ENCODE measurements around the gene SP140.
"Not testable (repeated sequence)": the region's sequence is repeated elsewhere in the genome, so short reads cannot be mapped to it uniquely, and the experiment has no call there.

The SP140 gene

GRCh38 chr2:230246206-230246605, 20.7 kb downstream of the SP140 start:
- TF ChIP-seq FOXK2 (IDR thresholded peaks at IDR 0.05) (no peak), LEF1 (IDR thresholded peaks at IDR 0.05; ENCODE audit: borderline replicate concordance) (no peak), NFRKB (IDR thresholded peaks at IDR 0.05) (no peak), BHLHE40 (IDR thresholded peaks at IDR 0.05; ENCODE audit: borderline replicate concordance) (no peak), SP1 (IDR thresholded peaks at IDR 0.05) (no peak), PKNOX1 (IDR thresholded peaks at IDR 0.05) (no peak), SUZ12 (IDR thresholded peaks at IDR 0.05) (no peak), FOXA1 (IDR thresholded peaks at IDR 0.05) (no peak), ZNF384 (IDR thresholded peaks at IDR 0.05) (no peak), ARNT (IDR thresholded peaks at IDR 0.05) (no peak)
- ChIA-PET POLR2A (no interaction called here), CTCF (no interaction called here)
- no peak for DNase-seq (ENCODE audit: extremely low spot score)

GRCh38 chr2:230250231-230250630, 24.7 kb downstream of the SP140 start:
- TF ChIP-seq TARDBP (IDR thresholded peaks at IDR 0.05) (no peak), PKNOX1 (IDR thresholded peaks at IDR 0.05) (no peak), FOXA1 (IDR thresholded peaks at IDR 0.05) (no peak)
- no peak for DNase-seq (ENCODE audit: extremely low spot score)
- CTCF ChIA-PET, result no interaction called here
- POLR2A ChIA-PET, result no interaction called here

DNA sequence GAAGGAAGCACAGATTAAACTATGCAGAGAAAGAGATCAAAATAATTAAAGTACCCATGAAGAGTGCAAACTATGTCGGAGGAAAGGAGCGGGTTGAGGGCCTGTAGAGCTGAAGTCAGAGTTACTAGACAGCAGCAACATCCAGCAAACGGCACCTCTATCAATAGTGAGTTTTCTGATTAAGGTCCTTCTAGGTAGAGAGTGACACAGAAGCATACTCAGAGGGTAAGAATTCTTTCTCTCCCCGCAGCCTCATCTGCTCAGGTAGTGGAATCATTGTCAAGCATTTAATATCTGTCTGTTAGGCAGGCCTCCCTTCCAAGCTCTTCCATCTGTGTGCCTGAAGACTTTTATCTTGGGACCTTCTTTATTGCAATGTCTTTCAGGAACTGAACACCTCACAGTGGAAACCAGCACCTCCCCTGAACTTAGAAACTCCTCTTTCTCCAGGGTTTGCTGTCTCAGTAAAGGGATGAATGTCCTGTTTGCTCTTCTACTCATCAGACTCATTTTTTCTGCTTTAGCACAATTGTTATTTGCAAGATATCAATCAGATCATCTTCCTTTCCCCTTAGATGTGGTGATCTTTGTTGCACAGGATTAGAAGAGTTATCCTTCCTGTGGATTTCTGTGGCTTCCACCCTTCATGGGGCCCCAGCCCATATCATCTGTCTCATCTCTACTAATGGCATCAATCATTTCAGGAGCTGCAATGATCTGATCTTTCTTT, 28.8 kb downstream of the SP140 start:
- no peak for TF ChIP-seq LEF1 (IDR thresholded peaks at IDR 0.05; ENCODE audit: borderline replicate concordance)
- TF ChIP-seq PKNOX1 (IDR thresholded peaks at IDR 0.05), result no peak
- POLR2A ChIA-PET, result no interaction called here
- CTCF ChIA-PET, result interaction anchor here (0.9 kb wide), 1 partner anchor 15 kb away, joined by 3 read pairs; no protein-coding TSS in a partner anchor
- no peak for DNase-seq (ENCODE audit: extremely low spot score)

GRCh38 chr2:230256733-230257332, 31.3 kb downstream of the SP140 start:
- POLR2A ChIA-PET, result no interaction called here
- CTCF ChIA-PET, result no interaction called here
- no peak for DNase-seq (ENCODE audit: extremely low spot score)
- TF ChIP-seq SP1 (IDR thresholded peaks at IDR 0.05) (no peak), SUZ12 (IDR thresholded peaks at IDR 0.05) (no peak), L3MBTL2 (conservative IDR thresholded peaks at IDR 0.05) (no peak), CTBP1 (IDR thresholded peaks at IDR 0.05; ENCODE audit: borderline replicate concordance) (no peak), FOXK2 (IDR thresholded peaks at IDR 0.05) (no peak), ELF4 (IDR thresholded peaks at IDR 0.05) (no peak), BHLHE40 (IDR thresholded peaks at IDR 0.05; ENCODE audit: borderline replicate concordance) (no peak), ARNT (IDR thresholded peaks at IDR 0.05) (no peak), FOXA1 (IDR thresholded peaks at IDR 0.05) (no peak), HDGF (IDR thresholded peaks at IDR 0.05; ENCODE audit: borderline replicate concordance) (no peak), PKNOX1 (IDR thresholded peaks at IDR 0.05) (no peak), TARDBP (IDR thresholded peaks at IDR 0.05) (no peak), NFRKB (IDR thresholded peaks at IDR 0.05) (no peak), LEF1 (IDR thresholded peaks at IDR 0.05; ENCODE audit: borderline replicate concordance) (no peak), ZNF384 (IDR thresholded peaks at IDR 0.05) (no peak), FOXM1 (IDR thresholded peaks at IDR 0.05; ENCODE audit: borderline replicate concordance) (no peak)

GRCh38 chr2:230258483-230258882, 32.9 kb downstream of the SP140 start:
- TF ChIP-seq NFRKB (IDR thresholded peaks at IDR 0.05), result no peak
- TF ChIP-seq PKNOX1 (IDR thresholded peaks at IDR 0.05), result no peak
- no peak for TF ChIP-seq CTBP1 (IDR thresholded peaks at IDR 0.05; ENCODE audit: borderline replicate concordance)
- no peak for TF ChIP-seq LEF1 (IDR thresholded peaks at IDR 0.05; ENCODE audit: borderline replicate concordance)
- no peak for TF ChIP-seq FOXK2 (IDR thresholded peaks at IDR 0.05)
- TF ChIP-seq L3MBTL2 (conservative IDR thresholded peaks at IDR 0.05), result no peak
- no peak for TF ChIP-seq FOXM1 (IDR thresholded peaks at IDR 0.05; ENCODE audit: borderline replicate concordance)
- ChIA-PET POLR2A (no interaction called here), CTCF (no interaction called here)
- no peak for DNase-seq (ENCODE audit: extremely low spot score)

GRCh38 chr2:230262246-230262645, 36.7 kb downstream of the SP140 start:
- ChIA-PET CTCF (no interaction called here), POLR2A (no interaction called here)
- DNase-seq (ENCODE audit: extremely low spot score), result no peak
- TF ChIP-seq LEF1 (IDR thresholded peaks at IDR 0.05; ENCODE audit: borderline replicate concordance) (no peak), PKNOX1 (IDR thresholded peaks at IDR 0.05) (no peak), HDGF (IDR thresholded peaks at IDR 0.05; ENCODE audit: borderline replicate concordance) (no peak), ARNT (IDR thresholded peaks at IDR 0.05) (no peak), SP1 (IDR thresholded peaks at IDR 0.05) (no peak), L3MBTL2 (conservative IDR thresholded peaks at IDR 0.05) (no peak), CTBP1 (IDR thresholded peaks at IDR 0.05; ENCODE audit: borderline replicate concordance) (no peak), FOXA1 (IDR thresholded peaks at IDR 0.05) (no peak), ELF4 (IDR thresholded peaks at IDR 0.05) (no peak), ZNF384 (IDR thresholded peaks at IDR 0.05) (no peak), BHLHE40 (IDR thresholded peaks at IDR 0.05; ENCODE audit: borderline replicate concordance) (no peak), SUZ12 (IDR thresholded peaks at IDR 0.05) (no peak), NFRKB (IDR thresholded peaks at IDR 0.05) (no peak), FOXK2 (IDR thresholded peaks at IDR 0.05) (no peak), FOXM1 (IDR thresholded peaks at IDR 0.05; ENCODE audit: borderline replicate concordance) (no peak), TARDBP (IDR thresholded peaks at IDR 0.05) (no peak)

GRCh38 chr2:230264945-230265344, 39.4 kb downstream of the SP140 start:
- CTCF ChIA-PET; POLR2A ChIA-PET; DNase-seq (ENCODE audit: extremely low spot score): not testable (repeated sequence)
